NCI-H524 (cell line): ENCODE data around the gene TTLL7.

ENCODE experiments used
- DNase-seq, 2 experiments: peaks; one replicate each; lab custom pipeline; 2025; lab: John Stamatoyannopoulos, UW

The TTLL7 gene

GRCh38 chr1:83998498-83999315 is at the start of gene TTLL7:
Gene TTLL7, minus strand, starts transcription at chr1:83999132. Its CDS starts 46,921 bp downstream, at chr1:83952211.
- DNase-seq: peak; percentile 76 to 95

GRCh38 chr1:84042461-84042860 is 43.5 kb upstream of the TTLL7 start:
- no peak for DNase-seq

- DNase-seq: no peak
Measured at GRCh38 chr1:84037758-84038611, 39.1 kb upstream of the TTLL7 start.

- no peak for DNase-seq
Measured at GRCh38 chr1:84031802-84032327, 32.9 kb upstream of the TTLL7 start.

GRCh38 chr1:84027368-84027767 is 28.4 kb upstream of the TTLL7 start:
- DNase-seq: no peak

GRCh38 chr1:84025966-84026365 is 27.0 kb upstream of the TTLL7 start:
- DNase-seq: no peak

GRCh38 chr1:84021822-84022221 is 22.9 kb upstream of the TTLL7 start:
- no peak for DNase-seq

GRCh38 chr1:84020151-84020550 is 21.2 kb upstream of the TTLL7 start:
- no peak for DNase-seq

GRCh38 chr1:84019217-84019616 is 20.3 kb upstream of the TTLL7 start:
- DNase-seq: no peak

- DNase-seq: no peak
Measured at GRCh38 chr1:84013708-84014107, 14.8 kb upstream of the TTLL7 start.

GRCh38 chr1:84012018-84012417 is 13.1 kb upstream of the TTLL7 start:
- no peak for DNase-seq

- no peak for DNase-seq
Measured at GRCh38 chr1:84010136-84010535, 11.2 kb upstream of the TTLL7 start.

GRCh38 chr1:84008631-84009030 is 9.7 kb upstream of the TTLL7 start:
- DNase-seq: no peak

- DNase-seq: no peak
Measured at GRCh38 chr1:84006591-84006990, 7.7 kb upstream of the TTLL7 start.

- DNase-seq: no peak
Measured at GRCh38 chr1:84001501-84001900, 2.6 kb upstream of the TTLL7 start.

- peak in 1 of 2 experiments; percentile 26 for DNase-seq
Measured at GRCh38 chr1:84000954-84001495, 2.1 kb upstream of the TTLL7 start.

- DNase-seq: peak in 1 of 2 experiments; percentile 20
Measured at GRCh38 chr1:84000196-84000885, 1.4 kb upstream of the TTLL7 start.

- DNase-seq: peak in 1 of 2 experiments; percentile 95
Measured at GRCh38 chr1:83999316-83999819, 436 bp upstream of the TTLL7 start.

- no peak for DNase-seq
Measured at GRCh38 chr1:83998205-83998497, 781 bp downstream of the TTLL7 start.

- DNase-seq: no peak
Measured at GRCh38 chr1:83997631-83998030, 1.3 kb downstream of the TTLL7 start.

- DNase-seq: peak in 1 of 2 experiments; percentile 30
Measured at GRCh38 chr1:83996621-83997020, 2.3 kb downstream of the TTLL7 start.

- no peak for DNase-seq
Measured at GRCh38 chr1:83996191-83996590, 2.7 kb downstream of the TTLL7 start.
